22Rv1 (cell line): ENCODE results near the gene MOCS2.

Experiments used
- CTCF ChIP-seq: fragments of 450-650 bp; IDR thresholded peaks from 2 replicates; pipeline ENCODE4 v1.5.1; 2017; ENCODE audit warnings: mild to moderate bottlenecking
- ZFX ChIP-seq: fragments of 450-650 bp; IDR thresholded peaks from 2 replicates; pipeline ENCODE4 v1.6.1; 2017; ENCODE audit warnings: antibody characterized with exemption, borderline replicate concordance

- no peak for TF ChIP-seq CTCF
- no peak for TF ChIP-seq ZFX
Observed at GRCh38 chr5:53095217-53095616, 14.3 kb downstream of the MOCS2 start.
